Measurements from ENCODE around the gene APC.
A peak's percentile ranks its signal among the peaks of the same experiment; 100 is the strongest.

Gene APC

DNA sequence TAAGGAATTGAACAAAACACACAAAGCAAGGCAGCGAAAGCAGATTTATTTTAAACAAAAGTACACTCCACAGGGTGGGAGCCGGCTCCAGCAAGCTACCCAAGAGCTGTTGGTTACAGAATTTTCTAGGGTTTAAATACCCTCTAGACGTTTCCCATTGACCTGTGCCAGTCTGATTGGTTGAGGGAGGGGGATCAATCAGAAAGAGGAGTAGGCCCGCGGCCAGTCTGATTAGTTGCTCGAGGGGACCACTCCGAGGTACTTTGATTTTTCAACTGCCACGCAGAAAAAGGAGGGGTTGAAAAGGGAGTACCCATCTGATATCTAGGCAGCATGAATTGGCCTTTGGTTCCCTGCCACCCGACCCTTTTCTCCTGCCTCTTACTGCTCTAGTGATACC lies 124.4 kb downstream of the APC start:
- peak; percentile 7; the same call in 2 of the 3 replicates for ATAC-seq

DNA sequence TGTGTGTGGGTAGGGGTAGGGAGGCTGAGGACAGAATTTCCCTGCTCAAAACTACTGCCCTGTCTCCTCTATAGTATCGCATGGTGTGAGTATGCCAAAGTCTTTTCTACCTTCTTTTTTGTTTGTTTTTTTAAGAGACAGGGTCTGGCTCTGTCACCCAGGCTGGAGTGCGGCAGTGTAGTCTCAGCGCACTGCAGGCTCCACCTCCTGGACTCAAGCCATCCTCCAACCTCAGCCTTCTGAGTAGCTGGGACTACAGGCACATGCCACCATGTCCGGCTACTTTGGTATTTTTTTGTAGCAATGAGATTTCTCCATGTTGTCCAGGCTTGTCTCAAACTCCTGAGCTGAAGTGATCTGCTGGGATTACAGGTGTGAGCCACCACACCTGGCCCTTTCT lies 125.9 kb downstream of the APC start:
- TF ChIP-seq ESRRG (CRISPR knock-in tag; IDR thresholded peaks at IDR 0.05) (no peak), ZNF565 (CRISPR knock-in tag; conservative IDR thresholded peaks at IDR 0.05; ENCODE audit: low read depth) (no peak), ZC3H10 (CRISPR knock-in tag; IDR thresholded peaks at IDR 0.05) (no peak), TCF4 (CRISPR knock-in tag; IDR thresholded peaks at IDR 0.05; ENCODE audit: borderline replicate concordance) (no peak), ZFP30 (CRISPR knock-in tag; IDR thresholded peaks at IDR 0.05) (no peak), SNAI2 (CRISPR knock-in tag; IDR thresholded peaks at IDR 0.05) (no peak), GLIS3 (CRISPR knock-in tag; IDR thresholded peaks at IDR 0.05) (no peak), ARNTL (CRISPR knock-in tag; IDR thresholded peaks at IDR 0.05; ENCODE audit: borderline replicate concordance, low read depth) (no peak), TOX (CRISPR knock-in tag; IDR thresholded peaks at IDR 0.05; ENCODE audit: borderline replicate concordance) (no peak), ZFP3 (CRISPR knock-in tag; IDR thresholded peaks at IDR 0.05) (no peak), PPARA (CRISPR knock-in tag; IDR thresholded peaks at IDR 0.05; ENCODE audit: borderline replicate concordance) (no peak), ZNF8 (CRISPR knock-in tag; IDR thresholded peaks at IDR 0.05) (no peak)
- TF ChIP-seq, protein P1, sequence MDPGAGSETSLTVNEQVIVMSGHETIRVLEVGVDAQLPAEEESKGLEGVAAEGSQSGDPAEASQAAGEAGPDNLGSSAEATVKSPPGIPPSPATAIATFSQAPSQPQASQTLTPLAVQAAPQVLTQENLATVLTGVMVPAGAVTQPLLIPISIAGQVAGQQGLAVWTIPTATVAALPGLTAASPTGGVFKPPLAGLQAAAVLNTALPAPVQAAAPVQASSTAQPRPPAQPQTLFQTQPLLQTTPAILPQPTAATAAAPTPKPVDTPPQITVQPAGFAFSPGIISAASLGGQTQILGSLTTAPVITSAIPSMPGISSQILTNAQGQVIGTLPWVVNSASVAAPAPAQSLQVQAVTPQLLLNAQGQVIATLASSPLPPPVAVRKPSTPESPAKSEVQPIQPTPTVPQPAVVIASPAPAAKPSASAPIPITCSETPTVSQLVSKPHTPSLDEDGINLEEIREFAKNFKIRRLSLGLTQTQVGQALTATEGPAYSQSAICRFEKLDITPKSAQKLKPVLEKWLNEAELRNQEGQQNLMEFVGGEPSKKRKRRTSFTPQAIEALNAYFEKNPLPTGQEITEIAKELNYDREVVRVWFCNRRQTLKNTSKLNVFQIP (CRISPR knock-in tag; IDR thresholded peaks at IDR 0.05; ENCODE audit: borderline replicate concordance, low read depth) = no peak
- no peak for ATAC-seq

More for the DNA sequence above, 124.4 kb downstream of the APC start:
- TF ChIP-seq, protein P2, sequence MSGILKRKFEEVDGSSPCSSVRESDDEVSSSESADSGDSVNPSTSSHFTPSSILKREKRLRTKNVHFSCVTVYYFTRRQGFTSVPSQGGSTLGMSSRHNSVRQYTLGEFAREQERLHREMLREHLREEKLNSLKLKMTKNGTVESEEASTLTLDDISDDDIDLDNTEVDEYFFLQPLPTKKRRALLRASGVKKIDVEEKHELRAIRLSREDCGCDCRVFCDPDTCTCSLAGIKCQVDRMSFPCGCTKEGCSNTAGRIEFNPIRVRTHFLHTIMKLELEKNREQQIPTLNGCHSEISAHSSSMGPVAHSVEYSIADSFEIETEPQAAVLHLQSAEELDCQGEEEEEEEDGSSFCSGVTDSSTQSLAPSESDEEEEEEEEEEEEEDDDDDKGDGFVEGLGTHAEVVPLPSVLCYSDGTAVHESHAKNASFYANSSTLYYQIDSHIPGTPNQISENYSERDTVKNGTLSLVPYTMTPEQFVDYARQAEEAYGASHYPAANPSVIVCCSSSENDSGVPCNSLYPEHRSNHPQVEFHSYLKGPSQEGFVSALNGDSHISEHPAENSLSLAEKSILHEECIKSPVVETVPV (CRISPR knock-in tag; IDR thresholded peaks at IDR 0.05) = no peak
- TF ChIP-seq, protein P1 (CRISPR knock-in tag; IDR thresholded peaks at IDR 0.05; ENCODE audit: borderline replicate concordance, low read depth) = no peak
- no peak for TF ChIP-seq BACH2 (CRISPR knock-in tag; IDR thresholded peaks at IDR 0.05; ENCODE audit: borderline replicate concordance)
- TF ChIP-seq ZC3H10 (CRISPR knock-in tag; IDR thresholded peaks at IDR 0.05) = no peak
- TF ChIP-seq TOX (CRISPR knock-in tag; IDR thresholded peaks at IDR 0.05; ENCODE audit: borderline replicate concordance) = no peak
- TF ChIP-seq OSR1 (CRISPR knock-in tag; IDR thresholded peaks at IDR 0.05) = no peak
- no peak for TF ChIP-seq ZNF565 (CRISPR knock-in tag; conservative IDR thresholded peaks at IDR 0.05; ENCODE audit: low read depth)
- TF ChIP-seq, protein P3, sequence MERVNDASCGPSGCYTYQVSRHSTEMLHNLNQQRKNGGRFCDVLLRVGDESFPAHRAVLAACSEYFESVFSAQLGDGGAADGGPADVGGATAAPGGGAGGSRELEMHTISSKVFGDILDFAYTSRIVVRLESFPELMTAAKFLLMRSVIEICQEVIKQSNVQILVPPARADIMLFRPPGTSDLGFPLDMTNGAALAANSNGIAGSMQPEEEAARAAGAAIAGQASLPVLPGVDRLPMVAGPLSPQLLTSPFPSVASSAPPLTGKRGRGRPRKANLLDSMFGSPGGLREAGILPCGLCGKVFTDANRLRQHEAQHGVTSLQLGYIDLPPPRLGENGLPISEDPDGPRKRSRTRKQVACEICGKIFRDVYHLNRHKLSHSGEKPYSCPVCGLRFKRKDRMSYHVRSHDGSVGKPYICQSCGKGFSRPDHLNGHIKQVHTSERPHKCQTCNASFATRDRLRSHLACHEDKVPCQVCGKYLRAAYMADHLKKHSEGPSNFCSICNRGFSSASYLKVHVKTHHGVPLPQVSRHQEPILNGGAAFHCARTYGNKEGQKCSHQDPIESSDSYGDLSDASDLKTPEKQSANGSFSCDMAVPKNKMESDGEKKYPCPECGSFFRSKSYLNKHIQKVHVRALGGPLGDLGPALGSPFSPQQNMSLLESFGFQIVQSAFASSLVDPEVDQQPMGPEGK (CRISPR knock-in tag; IDR thresholded peaks at IDR 0.05; ENCODE audit: borderline replicate concordance) = no peak
- no peak for TF ChIP-seq ARNTL (CRISPR knock-in tag; IDR thresholded peaks at IDR 0.05; ENCODE audit: borderline replicate concordance, low read depth)
- TF ChIP-seq GLIS3 (CRISPR knock-in tag; IDR thresholded peaks at IDR 0.05) = no peak
- TF ChIP-seq, protein P4, sequence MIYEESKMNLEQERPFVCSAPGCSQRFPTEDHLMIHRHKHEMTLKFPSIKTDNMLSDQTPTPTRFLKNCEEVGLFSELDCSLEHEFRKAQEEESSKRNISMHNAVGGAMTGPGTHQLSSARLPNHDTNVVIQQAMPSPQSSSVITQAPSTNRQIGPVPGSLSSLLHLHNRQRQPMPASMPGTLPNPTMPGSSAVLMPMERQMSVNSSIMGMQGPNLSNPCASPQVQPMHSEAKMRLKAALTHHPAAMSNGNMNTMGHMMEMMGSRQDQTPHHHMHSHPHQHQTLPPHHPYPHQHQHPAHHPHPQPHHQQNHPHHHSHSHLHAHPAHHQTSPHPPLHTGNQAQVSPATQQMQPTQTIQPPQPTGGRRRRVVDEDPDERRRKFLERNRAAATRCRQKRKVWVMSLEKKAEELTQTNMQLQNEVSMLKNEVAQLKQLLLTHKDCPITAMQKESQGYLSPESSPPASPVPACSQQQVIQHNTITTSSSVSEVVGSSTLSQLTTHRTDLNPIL (CRISPR knock-in tag; IDR thresholded peaks at IDR 0.05; ENCODE audit: low read depth) = no peak
- TF ChIP-seq ZFP30 (CRISPR knock-in tag; IDR thresholded peaks at IDR 0.05) = no peak
- TF ChIP-seq PPARA (CRISPR knock-in tag; IDR thresholded peaks at IDR 0.05; ENCODE audit: borderline replicate concordance) = no peak
- no peak for TF ChIP-seq ISL1 (CRISPR knock-in tag; IDR thresholded peaks at IDR 0.05)

DNA sequence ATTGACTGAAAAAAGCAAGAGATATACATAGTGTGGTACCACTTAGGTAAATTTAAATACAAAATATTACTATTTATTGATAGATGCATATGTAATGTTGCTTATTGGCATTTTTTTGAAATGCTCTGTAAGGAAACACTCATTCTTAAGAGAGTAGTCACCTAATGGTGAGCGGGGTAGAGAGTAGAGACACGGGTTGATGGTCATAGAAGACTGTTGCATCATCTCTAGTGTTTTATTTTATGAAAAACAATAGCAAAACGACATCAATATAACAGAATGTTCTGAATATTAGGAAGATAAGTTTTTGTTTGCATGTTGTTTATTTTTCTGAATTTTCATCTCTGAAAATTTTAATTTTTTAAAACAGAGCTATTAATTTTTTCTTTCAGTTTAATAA lies 127.4 kb downstream of the APC start:
- TF ChIP-seq, protein P5, sequence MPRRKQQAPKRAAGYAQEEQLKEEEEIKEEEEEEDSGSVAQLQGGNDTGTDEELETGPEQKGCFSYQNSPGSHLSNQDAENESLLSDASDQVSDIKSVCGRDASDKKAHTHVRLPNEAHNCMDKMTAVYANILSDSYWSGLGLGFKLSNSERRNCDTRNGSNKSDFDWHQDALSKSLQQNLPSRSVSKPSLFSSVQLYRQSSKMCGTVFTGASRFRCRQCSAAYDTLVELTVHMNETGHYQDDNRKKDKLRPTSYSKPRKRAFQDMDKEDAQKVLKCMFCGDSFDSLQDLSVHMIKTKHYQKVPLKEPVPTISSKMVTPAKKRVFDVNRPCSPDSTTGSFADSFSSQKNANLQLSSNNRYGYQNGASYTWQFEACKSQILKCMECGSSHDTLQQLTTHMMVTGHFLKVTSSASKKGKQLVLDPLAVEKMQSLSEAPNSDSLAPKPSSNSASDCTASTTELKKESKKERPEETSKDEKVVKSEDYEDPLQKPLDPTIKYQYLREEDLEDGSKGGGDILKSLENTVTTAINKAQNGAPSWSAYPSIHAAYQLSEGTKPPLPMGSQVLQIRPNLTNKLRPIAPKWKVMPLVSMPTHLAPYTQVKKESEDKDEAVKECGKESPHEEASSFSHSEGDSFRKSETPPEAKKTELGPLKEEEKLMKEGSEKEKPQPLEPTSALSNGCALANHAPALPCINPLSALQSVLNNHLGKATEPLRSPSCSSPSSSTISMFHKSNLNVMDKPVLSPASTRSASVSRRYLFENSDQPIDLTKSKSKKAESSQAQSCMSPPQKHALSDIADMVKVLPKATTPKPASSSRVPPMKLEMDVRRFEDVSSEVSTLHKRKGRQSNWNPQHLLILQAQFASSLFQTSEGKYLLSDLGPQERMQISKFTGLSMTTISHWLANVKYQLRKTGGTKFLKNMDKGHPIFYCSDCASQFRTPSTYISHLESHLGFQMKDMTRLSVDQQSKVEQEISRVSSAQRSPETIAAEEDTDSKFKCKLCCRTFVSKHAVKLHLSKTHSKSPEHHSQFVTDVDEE (CRISPR knock-in tag; IDR thresholded peaks at IDR 0.05) = no peak
- TF ChIP-seq OSR1 (CRISPR knock-in tag; IDR thresholded peaks at IDR 0.05) (no peak), TCF4 (CRISPR knock-in tag; IDR thresholded peaks at IDR 0.05; ENCODE audit: borderline replicate concordance) (no peak), CSDC2 (CRISPR knock-in tag; IDR thresholded peaks at IDR 0.05) (no peak), BACH2 (CRISPR knock-in tag; IDR thresholded peaks at IDR 0.05; ENCODE audit: borderline replicate concordance) (no peak)
- ATAC-seq = no peak

All from SK-N-SH treated with all-trans-retinoic acid at 6 μM for 48 hours (cell line).